Panc1 (cell line): Measurements from ENCODE around the gene UROS.

Experiments used
- CTCF ChIP-seq: fragments of 450-650 bp; IDR thresholded peaks from 2 replicates; pipeline ENCODE4 v1.5.1; 2017; ENCODE audit warnings: mild to moderate bottlenecking
- POLR2AphosphoS5 ChIP-seq: IDR thresholded peaks from 2 replicates; pipeline ENCODE4 v1.6.1; 2012; ENCODE audit warnings: mild to moderate bottlenecking, low read depth, low read length, moderate library complexity

DNA sequence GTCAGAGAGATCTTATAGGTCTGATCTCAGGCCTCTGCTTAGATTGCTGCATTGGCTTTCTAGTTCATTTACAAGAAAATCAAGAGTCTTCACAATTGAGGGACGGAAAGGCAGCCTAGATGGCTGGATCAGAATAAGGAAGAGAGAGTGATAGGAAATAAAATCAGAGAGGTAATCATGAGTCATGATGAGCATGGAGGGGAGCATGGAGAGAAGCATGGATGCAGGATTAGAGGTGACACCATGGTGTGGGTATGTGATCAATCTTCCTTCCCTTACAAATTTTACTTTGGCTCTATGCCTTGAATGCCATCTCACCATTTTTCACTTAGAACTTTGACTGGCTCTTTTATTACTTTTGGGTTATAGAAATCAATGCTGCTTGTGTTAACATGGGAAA, 1.7 kb upstream of the UROS start:
- TF ChIP-seq CTCF (no peak), POLR2AphosphoS5 (no peak)
